SK-N-SH (cell line): ENCODE results near the gene OR5H2. TPM values are rescaled to one million over a fixed set of nuclear protein-coding genes. Genes with fewer than 3 reads are reported as not detected.

Experiments used
- CTCF ChIA-PET: fragments of 300-600, 350-600 bp; formaldehyde crosslinking; extraction: SDS; loops from one replicate; lab custom pipeline; 2021; lab: Yijun Ruan, JAX
- POLR2A ChIA-PET: fragments of 350-600 bp; sonication (Branson Sonifier 250); formaldehyde crosslinking; extraction: SDS; loops from one replicate; lab custom pipeline; 2020; ENCODE audit warnings: antibody characterized with exemption, inconsistent platforms; lab: Yijun Ruan, JAX
- DNase-seq: peaks from one replicate; pipeline ENCODE4 v3.0.0; 2012
- H2AFZ ChIP-seq: fragments of 200-600 bp; sonication (generic); 2 replicates; pipeline ENCODE4 v1.8.1; 2016; ENCODE audit warnings: antibody characterized with exemption, mild to moderate bottlenecking, low read depth
- H3F3A ChIP-seq: fragments of 200-600 bp; sonication (generic); replicated peaks from 2 replicates; pipeline ENCODE3; 2016; ENCODE audit warnings: antibody characterized with exemption, mild to moderate bottlenecking; ENCODE audit not compliant: insufficient read depth
- H3K27ac ChIP-seq, 2 experiments: fragments of 200-500 bp in 1 of 2; fragments of 200-600 bp in 1 of 2; sonication (Bioruptor generic) in 1 of 2; sonication (generic), shearing (Covaris generic) in 1 of 2; 2 replicates each; pipeline versions ENCODE4 v1.5.1 to v1.6.1; 2014 to 2016; ENCODE audit warnings: low read depth in 2 of 2, inconsistent platforms in 1 of 2, low read length in 1 of 2, mild to moderate bottlenecking in 1 of 2, mixed read lengths in 1 of 2
- H3K27me3 ChIP-seq: fragments of 200-600 bp; sonication (generic), shearing (Covaris generic); 2 replicates; pipeline ENCODE4 v1.6.1; 2016; ENCODE audit warnings: mixed run types; ENCODE audit not compliant: insufficient read depth
- H3K36me3 ChIP-seq, 2 experiments: fragments of 200-500 bp in 1 of 2; fragments of 200-600 bp in 1 of 2; sonication (Bioruptor generic) in 1 of 2; sonication (generic) in 1 of 2; replicated peaks in 1 of 2; 2 replicates each; pipeline versions ENCODE3 to v1.5.1; 2014 to 2016; ENCODE audit warnings: low read length in 1 of 2, mild to moderate bottlenecking in 1 of 2; ENCODE audit not compliant: insufficient read depth in 2 of 2, control insufficient read depth in 1 of 2
- H3K4me1 ChIP-seq, 2 experiments: fragments of 200-500 bp in 1 of 2; fragments of 200-600 bp in 1 of 2; sonication (Bioruptor generic) in 1 of 2; sonication (generic), shearing (Covaris generic) in 1 of 2; 2 replicates each; pipeline versions ENCODE4 v1.5.1 to v1.6.1; 2014 to 2016; ENCODE audit warnings: low read depth in 1 of 2, low read length in 1 of 2, mixed run types in 1 of 2; ENCODE audit not compliant: insufficient read depth in 2 of 2, control insufficient read depth in 1 of 2
- H3K4me2 ChIP-seq: fragments of 200-600 bp; sonication (generic), shearing (Covaris generic); 2 replicates; pipeline ENCODE4 v1.6.1; 2017; ENCODE audit warnings: mixed run types
- H3K4me3 ChIP-seq, 2 experiments: fragments of 200-500 bp in 1 of 2; fragments of 200-600 bp in 1 of 2; sonication (Bioruptor generic) in 1 of 2; sonication (generic), shearing (Covaris generic) in 1 of 2; 2 replicates each; pipeline versions ENCODE4 v1.5.1 to v1.8.1; 2014 to 2016; ENCODE audit warnings: low read depth in 2 of 2, inconsistent platforms in 1 of 2, low read length in 1 of 2, mild to moderate bottlenecking in 1 of 2, mixed read lengths in 1 of 2, moderate library complexity in 1 of 2
- H3K79me2 ChIP-seq: fragments of 200-600 bp; sonication (generic); 2 replicates; pipeline ENCODE4 v1.8.1; 2017; ENCODE audit warnings: mild to moderate bottlenecking; ENCODE audit not compliant: insufficient read depth
- H3K9ac ChIP-seq: fragments of 200-600 bp; sonication (generic); 2 replicates; pipeline ENCODE4 v1.6.1; 2017; ENCODE audit warnings: mixed run types
- H3K9me2 ChIP-seq: fragments of 200-600 bp; sonication (generic); 2 replicates; pipeline ENCODE4 v1.6.1; 2017; ENCODE audit warnings: mixed run types
- H3K9me3 ChIP-seq: fragments of 200-600 bp; sonication (generic); 2 replicates; pipeline ENCODE4 v1.6.1; 2017; ENCODE audit warnings: mixed run types, mild to moderate bottlenecking, moderate library complexity
- H4K20me1 ChIP-seq: fragments of 200-600 bp; sonication (generic); 2 replicates; pipeline ENCODE4 v1.6.1; 2017; ENCODE audit warnings: mild to moderate bottlenecking, mixed run types; ENCODE audit not compliant: insufficient read depth
- CHD2 ChIP-seq: fragments of 150-350 bp; IDR thresholded peaks from 2 replicates; pipeline ENCODE4 v1.6.1; 2018; ENCODE audit warnings: low read length; ENCODE audit not compliant: partially characterized antibody
- ELF1 ChIP-seq: IDR thresholded peaks from 2 replicates; pipeline ENCODE4 v1.4.0; 2012
- EP300 ChIP-seq, 2 experiments: IDR thresholded peaks; 2 replicates each; pipeline versions ENCODE4 v1.4.0 to v1.6.1; 2012; ENCODE audit warnings: borderline replicate concordance in 1 of 2, low read depth in 1 of 2, low read length in 1 of 2
- FOXJ3 ChIP-seq: sonication (generic); formaldehyde crosslinking; IDR thresholded peaks from 2 replicates; pipeline ENCODE4 v1.5.1; 2020; ENCODE audit warnings: mild to moderate bottlenecking, missing genetic modification reagents
- FOXM1 ChIP-seq: IDR thresholded peaks from 2 replicates; pipeline ENCODE4 v1.4.0; 2012; ENCODE audit warnings: low read depth, mild to moderate bottlenecking
- GABPA ChIP-seq: IDR thresholded peaks from 2 replicates; pipeline ENCODE4 v1.4.0; 2012; ENCODE audit warnings: low read depth, mild to moderate bottlenecking
- JUND ChIP-seq: IDR thresholded peaks from 2 replicates; pipeline ENCODE4 v1.4.0; 2012
- MXI1 ChIP-seq: IDR thresholded peaks from 2 replicates; pipeline ENCODE4 v1.6.1; 2012; ENCODE audit warnings: mild to moderate bottlenecking, low read depth, low read length, improper control_type of control experiment
- POLR2AphosphoS5 ChIP-seq: IDR thresholded peaks from 2 replicates; pipeline ENCODE4 v1.6.1; 2012; ENCODE audit warnings: low read depth, low read length
- RCOR1 ChIP-seq: fragments of 150-350 bp; IDR thresholded peaks from 2 replicates; pipeline ENCODE4 v1.6.1; 2017; ENCODE audit warnings: antibody characterized with exemption, low read length
- RXRA ChIP-seq: IDR thresholded peaks from 2 replicates; pipeline ENCODE4 v1.4.0; 2012; ENCODE audit warnings: low read depth, mild to moderate bottlenecking, borderline replicate concordance
- SIN3A ChIP-seq: IDR thresholded peaks from 2 replicates; pipeline ENCODE4 v1.6.1; 2012; ENCODE audit warnings: low read depth, mild to moderate bottlenecking, low read length, moderate library complexity, borderline replicate concordance
- TEAD4 ChIP-seq: IDR thresholded peaks from 2 replicates; pipeline ENCODE4 v1.4.0; 2012; ENCODE audit warnings: mild to moderate bottlenecking, borderline replicate concordance; ENCODE audit not compliant: insufficient read depth
- WGBS: methylation state at CpG from one replicate; pipeline ENCODE4 v1.1.6; 2017; ENCODE audit warnings: low lambda C conversion rate; 5-methylcytosine and 5-hydroxymethylcytosine counted together
- polyA plus RNA-seq, 3 experiments: library from polyadenylated mRNA; depleted of rRNA; stranded (reverse); fragments of >200 nt; gene quantifications; 2 replicates each; pipeline ENCODE4 v1.2.3, GENCODE V29; 2012
- TF ChIP-seq, protein P1 (sequence below): IDR thresholded peaks from 2 replicates; pipeline ENCODE4; 2012
- TF ChIP-seq, protein P2 (sequence below): IDR thresholded peaks from 2 replicates; pipeline ENCODE4 v1.4.0; 2012; ENCODE audit warnings: low read depth, borderline replicate concordance
- TF ChIP-seq, protein P3 (sequence below): IDR thresholded peaks from 2 replicates; pipeline ENCODE4 v1.4.0; 2012; ENCODE audit warnings: low read depth

OR5H2 gene
- polyA plus RNA-seq, 1 of the 3 experiments (the other 2 are of a cell fraction) = not detected

DNA sequence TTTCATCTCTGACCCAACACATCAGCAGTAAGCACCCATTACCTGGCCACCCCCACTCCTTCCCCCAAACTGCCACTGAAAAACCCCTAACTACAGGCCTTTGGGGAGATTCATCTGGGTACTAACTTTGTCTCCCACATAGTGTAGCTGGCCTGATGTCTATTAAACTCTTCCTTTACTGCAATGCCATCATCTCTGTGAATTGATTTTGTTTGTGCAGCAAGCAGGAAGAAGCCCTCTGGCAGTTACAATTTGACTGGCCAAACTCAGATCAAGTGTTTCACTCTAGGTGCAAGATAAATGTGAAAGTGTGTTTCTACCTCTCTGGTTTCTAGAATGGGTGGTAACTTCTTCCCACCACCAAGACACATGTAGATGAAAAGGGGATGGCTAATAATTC is 44.6 kb downstream of the OR5H2 start (continued):
- no peak for TF ChIP-seq TEAD4

DNA sequence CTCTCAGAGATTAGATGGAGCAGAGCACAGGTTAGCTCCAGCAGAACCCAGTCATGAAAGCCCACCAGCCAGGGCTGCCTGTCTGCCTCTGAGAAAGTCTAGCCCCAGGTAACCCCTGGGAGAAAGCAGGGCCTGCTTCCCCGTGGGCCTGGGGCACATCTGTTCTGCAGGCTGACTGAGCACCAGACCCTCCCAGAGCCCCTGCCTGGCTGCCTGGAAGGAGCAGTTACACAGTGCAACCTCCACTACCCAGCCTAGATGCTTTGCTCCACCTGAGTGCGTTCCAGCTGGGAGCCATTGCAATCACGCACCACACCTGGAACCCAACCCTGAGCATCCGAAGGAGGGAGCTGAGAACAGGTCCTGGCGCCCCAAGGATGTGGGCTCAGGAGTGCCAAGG is 46.6 kb downstream of the OR5H2 start:
- H3K4me3 ChIP-seq = no peak overlapping the region
- H3K36me3 ChIP-seq = no peaks in the 10 kb centered on the region
- H4K20me1 ChIP-seq = no peaks in the 10 kb centered on the region
- H3K4me2 ChIP-seq = no peak overlapping the region
- H3K9me3 ChIP-seq = no peaks in the 10 kb centered on the region
- peaks cover 4% of the 10 kb centered on the region; the same call in 1 of the 2 replicates for H3K27me3 ChIP-seq
- ChIA-PET POLR2A (no interaction called here), CTCF (interaction anchor here (0.6 to 4.0 kb wide), 14 partner anchors 10 to 309 kb away, joined by 3 to 82 read pairs (median 4); no protein-coding TSS in a partner anchor)
- WGBS = no CpG with 5 or more reads among the region's 5 CpGs
- H3K9me2 ChIP-seq = no peaks in the 10 kb centered on the region
- DNase-seq = no peak
- no peaks in the 10 kb centered on the region for H3F3A ChIP-seq
- H3K79me2 ChIP-seq = no peaks in the 10 kb centered on the region
- H2AFZ ChIP-seq = no peak overlapping the region
- no peak overlapping the region for H3K9ac ChIP-seq
- no peak for TF ChIP-seq RCOR1
- no peak for TF ChIP-seq MXI1
- TF ChIP-seq, protein P1, sequence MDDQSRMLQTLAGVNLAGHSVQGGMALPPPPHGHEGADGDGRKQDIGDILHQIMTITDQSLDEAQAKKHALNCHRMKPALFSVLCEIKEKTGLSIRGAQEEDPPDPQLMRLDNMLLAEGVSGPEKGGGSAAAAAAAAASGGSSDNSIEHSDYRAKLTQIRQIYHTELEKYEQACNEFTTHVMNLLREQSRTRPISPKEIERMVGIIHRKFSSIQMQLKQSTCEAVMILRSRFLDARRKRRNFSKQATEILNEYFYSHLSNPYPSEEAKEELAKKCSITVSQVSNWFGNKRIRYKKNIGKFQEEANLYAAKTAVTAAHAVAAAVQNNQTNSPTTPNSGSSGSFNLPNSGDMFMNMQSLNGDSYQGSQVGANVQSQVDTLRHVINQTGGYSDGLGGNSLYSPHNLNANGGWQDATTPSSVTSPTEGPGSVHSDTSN = no peak
- no peak for TF ChIP-seq SIN3A
- TF ChIP-seq, protein P2, sequence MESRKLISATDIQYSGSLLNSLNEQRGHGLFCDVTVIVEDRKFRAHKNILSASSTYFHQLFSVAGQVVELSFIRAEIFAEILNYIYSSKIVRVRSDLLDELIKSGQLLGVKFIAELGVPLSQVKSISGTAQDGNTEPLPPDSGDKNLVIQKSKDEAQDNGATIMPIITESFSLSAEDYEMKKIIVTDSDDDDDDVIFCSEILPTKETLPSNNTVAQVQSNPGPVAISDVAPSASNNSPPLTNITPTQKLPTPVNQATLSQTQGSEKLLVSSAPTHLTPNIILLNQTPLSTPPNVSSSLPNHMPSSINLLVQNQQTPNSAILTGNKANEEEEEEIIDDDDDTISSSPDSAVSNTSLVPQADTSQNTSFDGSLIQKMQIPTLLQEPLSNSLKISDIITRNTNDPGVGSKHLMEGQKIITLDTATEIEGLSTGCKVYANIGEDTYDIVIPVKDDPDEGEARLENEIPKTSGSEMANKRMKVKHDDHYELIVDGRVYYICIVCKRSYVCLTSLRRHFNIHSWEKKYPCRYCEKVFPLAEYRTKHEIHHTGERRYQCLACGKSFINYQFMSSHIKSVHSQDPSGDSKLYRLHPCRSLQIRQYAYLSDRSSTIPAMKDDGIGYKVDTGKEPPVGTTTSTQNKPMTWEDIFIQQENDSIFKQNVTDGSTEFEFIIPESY = no peak
- no peak for TF ChIP-seq JUND
- TF ChIP-seq RXRA = no peak
- no peak for TF ChIP-seq GABPA
- TF ChIP-seq FOXJ3 (CRISPR knock-in tag) = no peak
- TF ChIP-seq FOXM1 = no peak
- TF ChIP-seq, protein P3, sequence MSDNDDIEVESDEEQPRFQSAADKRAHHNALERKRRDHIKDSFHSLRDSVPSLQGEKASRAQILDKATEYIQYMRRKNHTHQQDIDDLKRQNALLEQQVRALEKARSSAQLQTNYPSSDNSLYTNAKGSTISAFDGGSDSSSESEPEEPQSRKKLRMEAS = no peak
- TF ChIP-seq ELF1 = no peak
- no peak for TF ChIP-seq EP300 (IDR thresholded peaks at IDR 0.05; ENCODE audit: borderline replicate concordance in 1 of 2, low read depth in 1 of 2, low read length in 1 of 2)
- no peak for TF ChIP-seq TEAD4
- no peak for TF ChIP-seq CHD2
- TF ChIP-seq POLR2AphosphoS5 = no peak
- no peaks in the 10 kb centered on the region for H3K4me1 ChIP-seq
- H3K27ac ChIP-seq = no peak overlapping the region
